ENCODE measurements around the gene ARHGAP18. TPM values are rescaled to one million over a fixed set of nuclear protein-coding genes. Genes with fewer than 3 reads are reported as not detected.

ARHGAP18 gene, protein sequence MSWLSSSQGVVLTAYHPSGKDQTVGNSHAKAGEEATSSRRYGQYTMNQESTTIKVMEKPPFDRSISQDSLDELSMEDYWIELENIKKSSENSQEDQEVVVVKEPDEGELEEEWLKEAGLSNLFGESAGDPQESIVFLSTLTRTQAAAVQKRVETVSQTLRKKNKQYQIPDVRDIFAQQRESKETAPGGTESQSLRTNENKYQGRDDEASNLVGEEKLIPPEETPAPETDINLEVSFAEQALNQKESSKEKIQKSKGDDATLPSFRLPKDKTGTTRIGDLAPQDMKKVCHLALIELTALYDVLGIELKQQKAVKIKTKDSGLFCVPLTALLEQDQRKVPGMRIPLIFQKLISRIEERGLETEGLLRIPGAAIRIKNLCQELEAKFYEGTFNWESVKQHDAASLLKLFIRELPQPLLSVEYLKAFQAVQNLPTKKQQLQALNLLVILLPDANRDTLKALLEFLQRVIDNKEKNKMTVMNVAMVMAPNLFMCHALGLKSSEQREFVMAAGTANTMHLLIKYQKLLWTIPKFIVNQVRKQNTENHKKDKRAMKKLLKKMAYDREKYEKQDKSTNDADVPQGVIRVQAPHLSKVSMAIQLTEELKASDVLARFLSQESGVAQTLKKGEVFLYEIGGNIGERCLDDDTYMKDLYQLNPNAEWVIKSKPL
- 5.2 TPM for total RNA-seq
- polyA plus RNA-seq = 1 to 10 TPM; 2.2 to 5.4 (median 3.7) TPM

DNA sequence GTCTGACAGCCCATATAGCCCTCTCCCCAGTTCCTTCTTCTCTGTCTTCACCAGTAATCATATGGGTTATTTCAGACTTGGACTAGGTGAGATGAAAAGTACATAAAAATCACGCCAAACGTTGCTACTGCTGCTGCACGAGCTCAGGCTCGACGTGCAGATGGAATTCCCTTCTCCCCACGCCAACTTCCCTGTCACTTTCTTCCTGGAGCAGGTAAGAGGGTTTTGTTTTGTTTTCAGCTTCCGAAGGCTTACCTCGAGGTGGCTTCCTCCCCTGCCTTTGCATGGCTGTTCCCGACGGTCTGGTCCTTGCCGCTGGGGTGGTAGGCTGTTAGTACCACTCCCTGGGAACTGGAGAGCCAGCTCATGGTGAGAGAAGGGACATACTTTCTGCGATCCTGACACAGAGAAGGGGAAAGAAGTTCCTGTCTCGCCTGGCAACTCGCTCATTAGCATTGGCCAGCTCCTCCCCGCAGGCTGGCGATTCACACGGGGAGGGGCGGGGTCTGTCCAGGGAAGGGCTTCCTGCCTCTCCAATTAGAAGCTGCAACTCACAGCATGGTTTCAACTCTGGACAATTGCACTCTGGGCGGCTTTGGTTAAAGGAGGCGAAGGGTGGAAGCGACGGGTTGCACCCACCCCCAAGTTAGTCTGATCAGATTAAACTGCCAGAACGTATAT lies at the start of gene ARHGAP18:
Gene ARHGAP18, minus strand, starts transcription at position 409 of the 681 bp plus-strand sequence. Its CDS starts 41 bp downstream, at position 368.
- Mint-ChIP-seq H3K27ac (peak within 1 kb of the TSS; percentile 74 to 97 (median 84)), H3K4me3 (peak within 1 kb of the TSS; percentile 91 to 98 (median 94)), H3K27me3 (peaks cover 6% of the 10 kb centered on the region), H3K4me1 (peaks cover 24 to 55% (median 40%) of the 10 kb centered on the region in 4 donors), H3K9me3 (no peaks in the 10 kb centered on the region), H3K36me3 (peaks cover 4% of the 10 kb centered on the region)
- DNase-seq (peak; percentile 63 to 82 (median 73)), ATAC-seq (ENCODE audit: low read depth in 2 of 2) (peak; percentile 87)
- H3K36me3 ChIP-seq (ENCODE audit: control insufficient read depth, insufficient read depth, low read length) = no peaks in the 10 kb centered on the region
- H3K9me3 ChIP-seq (ENCODE audit: control insufficient read depth in 2 of 2, low read length in 2 of 2) = no peaks in the 10 kb centered on the region
- H3K27ac ChIP-seq (ENCODE audit: insufficient read depth, low read length, poor library complexity, severe bottlenecking) = no peak within 1 kb of the TSS
- H3K27me3 ChIP-seq (ENCODE audit: control insufficient read depth, insufficient read depth, low read length) = no peaks in the 10 kb centered on the region
- H3K4me1 ChIP-seq (ENCODE audit: control insufficient read depth, insufficient read depth, low read length, poor library complexity, severe bottlenecking) = peaks cover 23% of the 10 kb centered on the region
- peak within 1 kb of the TSS; percentile 96 for H3K4me3 ChIP-seq (ENCODE audit: low read depth, low read length)

DNA sequence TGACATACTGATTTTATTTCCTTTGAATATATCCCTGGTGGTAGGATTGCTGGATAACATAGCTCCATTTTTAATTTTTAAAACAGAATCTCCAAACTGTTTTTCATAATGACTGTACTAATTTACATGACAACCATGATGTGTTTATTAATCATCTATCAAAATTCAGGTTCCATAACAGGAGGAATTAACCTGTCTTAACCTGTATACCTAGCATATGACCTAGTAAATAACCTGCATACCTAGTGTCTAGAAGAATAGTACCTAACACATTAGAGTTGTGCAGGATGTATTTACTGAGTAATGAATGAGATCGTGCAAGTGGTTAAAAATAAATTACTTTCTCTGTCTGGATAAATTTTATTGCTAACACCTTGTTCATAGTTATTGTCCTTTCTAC lies 45.8 kb upstream of the ARHGAP18 start:
- Histone ChIP-seq H3K9me3 (ENCODE audit: control insufficient read depth in 2 of 2, low read length in 2 of 2) (no peaks in the 10 kb centered on the region), H3K4me3 (ENCODE audit: low read depth, low read length) (no peak overlapping the region), H3K27me3 (ENCODE audit: control insufficient read depth, insufficient read depth, low read length) (peaks cover 2% of the 10 kb centered on the region), H3K27ac (ENCODE audit: insufficient read depth, low read length, poor library complexity, severe bottlenecking) (no peak overlapping the region), H3K4me1 (ENCODE audit: control insufficient read depth, insufficient read depth, low read length, poor library complexity, severe bottlenecking) (peaks cover 3% of the 10 kb centered on the region), H3K36me3 (ENCODE audit: control insufficient read depth, insufficient read depth, low read length) (no peaks in the 10 kb centered on the region)
- DNase-seq (no peak), ATAC-seq (ENCODE audit: low read depth in 2 of 2) (no peak)
- Mint-ChIP-seq H3K4me1 (peaks cover 5 to 14% (median 11%) of the 10 kb centered on the region in 4 donors), H3K27ac (no peak overlapping the region), H3K36me3 (no peaks in the 10 kb centered on the region), H3K27me3 (peaks cover 8% of the 10 kb centered on the region), H3K4me3 (no peak overlapping the region), H3K9me3 (no peaks in the 10 kb centered on the region)

DNA sequence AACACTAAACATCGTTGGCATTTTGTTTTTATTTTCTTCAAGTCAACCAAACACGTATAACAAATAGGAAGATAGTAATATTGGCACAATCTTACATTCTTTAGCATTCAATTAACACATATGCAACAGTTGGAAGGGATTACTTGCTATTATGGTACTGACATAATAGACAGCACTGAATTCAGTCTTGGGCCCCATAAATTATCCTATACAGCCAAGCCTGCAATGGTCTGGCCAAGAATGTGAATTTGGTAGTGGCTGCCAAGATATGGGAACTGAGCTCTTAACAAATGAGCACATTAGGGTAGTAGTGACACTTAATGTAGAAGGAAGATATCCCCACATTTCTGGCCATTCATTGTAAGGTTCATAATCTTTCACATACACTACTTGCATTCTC lies 44.8 kb upstream of the ARHGAP18 start:
- Histone ChIP-seq H3K27me3 (ENCODE audit: control insufficient read depth, insufficient read depth, low read length) (peaks cover 2% of the 10 kb centered on the region), H3K36me3 (ENCODE audit: control insufficient read depth, insufficient read depth, low read length) (no peaks in the 10 kb centered on the region), H3K27ac (ENCODE audit: insufficient read depth, low read length, poor library complexity, severe bottlenecking) (no peak overlapping the region), H3K4me3 (ENCODE audit: low read depth, low read length) (no peak overlapping the region), H3K9me3 (ENCODE audit: control insufficient read depth in 2 of 2, low read length in 2 of 2) (no peaks in the 10 kb centered on the region), H3K4me1 (ENCODE audit: control insufficient read depth, insufficient read depth, low read length, poor library complexity, severe bottlenecking) (peaks cover 14% of the 10 kb centered on the region)
- DNase-seq (no peak), ATAC-seq (ENCODE audit: low read depth in 2 of 2) (no peak)
- no peaks in the 10 kb centered on the region for H3K9me3 Mint-ChIP-seq
- H3K36me3 Mint-ChIP-seq = no peaks in the 10 kb centered on the region
- H3K4me3 Mint-ChIP-seq = no peak overlapping the region
- H3K27ac Mint-ChIP-seq = no peak overlapping the region
- no peaks in the 10 kb centered on the region for H3K27me3 Mint-ChIP-seq
- H3K4me1 Mint-ChIP-seq = peaks cover 11 to 22% (median 19%) of the 10 kb centered on the region in 4 donors

DNA sequence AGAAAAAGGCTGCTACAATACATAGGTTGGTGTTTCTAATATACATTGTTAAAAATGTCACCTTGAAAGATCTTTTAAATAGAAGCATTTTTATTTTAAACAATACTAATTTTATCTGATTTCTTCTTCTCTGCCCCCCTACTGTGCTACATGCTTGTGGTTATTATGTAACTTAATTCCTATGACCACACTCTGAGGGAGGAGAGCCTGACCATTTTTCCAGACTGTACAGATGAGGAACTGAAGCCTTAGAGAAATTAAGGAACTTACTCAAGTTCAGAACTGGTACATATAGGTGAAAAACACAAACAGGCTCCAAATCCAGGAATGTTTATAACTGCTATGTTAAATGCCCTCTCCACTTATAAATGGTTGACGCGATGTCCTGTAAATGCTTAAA lies 43.4 kb upstream of the ARHGAP18 start:
- no peak for DNase-seq
- Histone ChIP-seq H3K36me3 (ENCODE audit: control insufficient read depth, insufficient read depth, low read length) (no peaks in the 10 kb centered on the region), H3K9me3 (ENCODE audit: control insufficient read depth in 2 of 2, low read length in 2 of 2) (no peaks in the 10 kb centered on the region), H3K4me1 (ENCODE audit: control insufficient read depth, insufficient read depth, low read length, poor library complexity, severe bottlenecking) (peaks cover 27% of the 10 kb centered on the region), H3K4me3 (ENCODE audit: low read depth, low read length) (no peak overlapping the region), H3K27me3 (ENCODE audit: control insufficient read depth, insufficient read depth, low read length) (peaks cover 2% of the 10 kb centered on the region), H3K27ac (ENCODE audit: insufficient read depth, low read length, poor library complexity, severe bottlenecking) (no peak overlapping the region)
- H3K4me3 Mint-ChIP-seq = no peak overlapping the region
- H3K36me3 Mint-ChIP-seq = no peaks in the 10 kb centered on the region
- no peaks in the 10 kb centered on the region for H3K27me3 Mint-ChIP-seq
- ATAC-seq (ENCODE audit: low read depth in 2 of 2) = no peak
- H3K9me3 Mint-ChIP-seq = no peaks in the 10 kb centered on the region
- H3K4me1 Mint-ChIP-seq = peaks cover 23 to 35% (median 29%) of the 10 kb centered on the region in 4 donors
- no peak overlapping the region for H3K27ac Mint-ChIP-seq

DNA sequence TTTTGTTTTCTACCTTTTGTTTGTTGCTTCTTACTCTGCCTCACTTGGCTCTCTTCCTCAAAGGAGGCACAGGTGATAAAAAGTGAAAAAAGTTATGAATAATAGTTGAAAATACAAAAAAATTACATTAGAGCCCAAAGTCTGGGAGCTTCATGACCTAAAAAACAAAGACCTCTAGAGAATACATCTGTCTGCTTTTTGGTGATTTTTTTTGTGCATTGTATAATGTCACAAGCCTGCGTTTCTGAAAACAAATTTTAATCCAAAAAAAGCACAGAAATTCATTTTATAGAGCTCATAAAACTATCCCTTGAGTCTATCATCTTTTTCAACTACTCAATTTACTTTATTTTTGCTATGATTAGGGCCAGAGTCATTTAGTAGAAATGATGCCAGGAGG lies 41.4 kb upstream of the ARHGAP18 start:
- no peak for DNase-seq
- Mint-ChIP-seq H3K4me3 (peak overlapping the region in 3 of 4 donors; percentile 9 to 81 (median 13)), H3K27me3 (no peaks in the 10 kb centered on the region), H3K36me3 (no peaks in the 10 kb centered on the region), H3K4me1 (peaks cover 28 to 49% (median 39%) of the 10 kb centered on the region in 4 donors), H3K27ac (peak overlapping the region; percentile 8 to 97 (median 78)), H3K9me3 (no peaks in the 10 kb centered on the region)
- Histone ChIP-seq H3K4me3 (ENCODE audit: low read depth, low read length) (peak overlapping the region; percentile 13), H3K27ac (ENCODE audit: insufficient read depth, low read length, poor library complexity, severe bottlenecking) (no peak overlapping the region), H3K4me1 (ENCODE audit: control insufficient read depth, insufficient read depth, low read length, poor library complexity, severe bottlenecking) (peaks cover 37% of the 10 kb centered on the region), H3K36me3 (ENCODE audit: control insufficient read depth, insufficient read depth, low read length) (no peaks in the 10 kb centered on the region), H3K9me3 (ENCODE audit: control insufficient read depth in 2 of 2, low read length in 2 of 2) (no peaks in the 10 kb centered on the region), H3K27me3 (ENCODE audit: control insufficient read depth, insufficient read depth, low read length) (no peaks in the 10 kb centered on the region)
- no peak for ATAC-seq (ENCODE audit: low read depth in 2 of 2)

DNA sequence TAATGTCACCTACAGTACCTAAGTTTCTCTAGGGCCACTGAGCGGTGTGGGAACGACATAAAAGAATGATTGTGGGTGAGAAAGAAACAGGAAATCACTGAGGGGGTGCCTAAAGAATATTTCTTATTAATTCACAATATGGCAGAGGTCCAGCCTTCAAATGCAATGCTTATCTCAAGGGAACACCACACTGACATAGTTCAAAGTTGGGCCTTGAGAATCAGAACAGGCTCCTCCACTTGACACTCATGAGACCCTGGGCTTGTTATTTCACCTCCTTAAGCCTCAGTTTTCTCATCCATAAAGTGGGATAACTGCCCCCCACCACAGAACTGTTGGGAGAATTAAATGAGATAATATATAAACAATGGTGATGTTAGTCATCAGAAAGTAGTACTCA lies 40.4 kb upstream of the ARHGAP18 start:
- Histone ChIP-seq H3K36me3 (ENCODE audit: control insufficient read depth, insufficient read depth, low read length) (no peaks in the 10 kb centered on the region), H3K27me3 (ENCODE audit: control insufficient read depth, insufficient read depth, low read length) (no peaks in the 10 kb centered on the region), H3K27ac (ENCODE audit: insufficient read depth, low read length, poor library complexity, severe bottlenecking) (peak overlapping the region; percentile 73), H3K9me3 (ENCODE audit: control insufficient read depth in 2 of 2, low read length in 2 of 2) (no peaks in the 10 kb centered on the region), H3K4me3 (ENCODE audit: low read depth, low read length) (peak overlapping the region; percentile 89), H3K4me1 (ENCODE audit: control insufficient read depth, insufficient read depth, low read length, poor library complexity, severe bottlenecking) (peaks cover 37% of the 10 kb centered on the region)
- peaks cover 30 to 51% (median 39%) of the 10 kb centered on the region in 4 donors for H3K4me1 Mint-ChIP-seq
- H3K9me3 Mint-ChIP-seq = no peaks in the 10 kb centered on the region
- no peaks in the 10 kb centered on the region for H3K36me3 Mint-ChIP-seq
- ATAC-seq (ENCODE audit: low read depth in 2 of 2) (no peak), DNase-seq (no peak)
- peak overlapping the region; percentile 77 to 92 (median 78) for H3K4me3 Mint-ChIP-seq
- H3K27me3 Mint-ChIP-seq = no peaks in the 10 kb centered on the region
- peak overlapping the region; percentile 83 to 95 (median 91) for H3K27ac Mint-ChIP-seq

DNA sequence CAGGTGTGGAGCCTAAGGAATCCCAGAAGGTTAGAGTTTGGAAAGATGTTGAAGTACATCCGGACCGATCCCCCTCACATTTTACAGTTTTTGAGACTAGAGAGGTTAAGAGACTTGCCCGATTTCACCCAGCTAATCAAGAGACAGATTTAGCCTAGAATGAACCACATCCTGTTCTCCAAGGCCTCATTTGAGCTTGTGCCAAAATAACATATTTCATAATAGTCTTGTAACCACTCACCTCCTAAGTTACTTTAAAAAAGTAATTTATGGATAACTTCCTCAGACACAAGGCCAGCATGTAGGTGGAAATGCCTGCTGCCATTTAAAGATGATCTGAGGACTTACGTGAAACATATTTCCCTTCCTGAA lies 39.8 kb upstream of the ARHGAP18 start:
- Mint-ChIP-seq H3K4me1 (peaks cover 30 to 52% (median 39%) of the 10 kb centered on the region in 4 donors), H3K27ac (peak overlapping the region; percentile 83 to 95 (median 91)), H3K9me3 (no peaks in the 10 kb centered on the region), H3K27me3 (no peaks in the 10 kb centered on the region), H3K36me3 (no peaks in the 10 kb centered on the region), H3K4me3 (peak overlapping the region; percentile 77 to 92 (median 78))
- Histone ChIP-seq H3K27ac (ENCODE audit: insufficient read depth, low read length, poor library complexity, severe bottlenecking) (peak overlapping the region; percentile 73), H3K4me3 (ENCODE audit: low read depth, low read length) (peak overlapping the region; percentile 89), H3K9me3 (ENCODE audit: control insufficient read depth in 2 of 2, low read length in 2 of 2) (no peaks in the 10 kb centered on the region), H3K4me1 (ENCODE audit: control insufficient read depth, insufficient read depth, low read length, poor library complexity, severe bottlenecking) (peaks cover 37% of the 10 kb centered on the region), H3K27me3 (ENCODE audit: control insufficient read depth, insufficient read depth, low read length) (no peaks in the 10 kb centered on the region), H3K36me3 (ENCODE audit: control insufficient read depth, insufficient read depth, low read length) (no peaks in the 10 kb centered on the region)
- ATAC-seq (ENCODE audit: low read depth in 2 of 2) = peak; percentile 67
- DNase-seq = peak in 2 of 3 donors; percentile 72 to 86
